GM18517 (cell line): Measurements from ENCODE around the gene AGBL2.
"Not testable (repeated sequence)": the region's sequence is repeated elsewhere in the genome, so short reads cannot be mapped to it uniquely, and the experiment has no call there.

Experiments used
- ATAC-seq: cut with Tn5 transposase; IDR thresholded peaks from one replicate; pipeline ENCODE4 v1.9.1; 2021; ENCODE audit warnings: mild to moderate bottlenecking, moderate library complexity; ENCODE audit not compliant: unreplicated experiment

Gene AGBL2

DNA sequence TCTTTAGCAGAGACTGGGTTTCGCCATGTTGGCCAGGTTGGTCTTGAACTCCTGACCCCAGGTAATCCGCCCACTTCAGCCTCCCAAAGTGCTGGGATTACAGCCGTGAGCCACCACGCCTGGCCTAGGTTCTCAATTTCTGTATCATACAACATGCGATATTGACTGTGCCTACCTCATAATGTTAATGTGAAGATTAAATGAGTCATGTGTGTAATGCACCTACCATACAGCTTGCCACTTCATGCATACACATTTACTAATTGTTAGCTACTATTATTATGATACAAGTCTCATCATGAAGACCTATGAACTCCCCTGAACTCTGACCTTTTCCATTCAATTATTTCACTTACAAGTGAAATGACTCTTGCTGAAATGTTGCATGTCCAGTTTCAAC, 25.7 kb downstream of the AGBL2 start:
- no peak for ATAC-seq

GRCh38 chr11:47688991-47689390, 26.2 kb downstream of the AGBL2 start:
- no peak for ATAC-seq

GRCh38 chr11:47688111-47688510, 27.1 kb downstream of the AGBL2 start:
- ATAC-seq: no peak

GRCh38 chr11:47686704-47687103, 28.5 kb downstream of the AGBL2 start:
- not testable (repeated sequence) for ATAC-seq

DNA sequence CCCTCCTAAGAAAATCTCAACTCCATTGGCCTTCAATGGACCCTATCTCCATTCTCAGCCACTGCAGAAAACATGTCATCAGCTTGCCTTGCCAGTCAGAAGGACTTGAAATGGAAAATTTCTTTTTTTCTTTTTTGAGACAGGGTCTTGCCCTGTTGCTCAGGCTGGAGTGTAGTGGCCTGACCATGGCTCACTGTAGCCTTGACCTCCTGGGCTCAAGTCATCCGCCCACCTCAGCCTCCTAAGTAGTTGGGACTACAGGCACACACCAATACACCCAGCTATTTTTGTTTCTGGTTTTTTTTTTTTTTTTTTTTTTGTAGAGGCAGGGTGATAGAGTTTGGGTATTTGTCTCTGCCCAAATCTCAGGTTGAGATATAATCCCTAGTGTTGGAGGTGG, 29.0 kb downstream of the AGBL2 start:
- ATAC-seq: no peak

DNA sequence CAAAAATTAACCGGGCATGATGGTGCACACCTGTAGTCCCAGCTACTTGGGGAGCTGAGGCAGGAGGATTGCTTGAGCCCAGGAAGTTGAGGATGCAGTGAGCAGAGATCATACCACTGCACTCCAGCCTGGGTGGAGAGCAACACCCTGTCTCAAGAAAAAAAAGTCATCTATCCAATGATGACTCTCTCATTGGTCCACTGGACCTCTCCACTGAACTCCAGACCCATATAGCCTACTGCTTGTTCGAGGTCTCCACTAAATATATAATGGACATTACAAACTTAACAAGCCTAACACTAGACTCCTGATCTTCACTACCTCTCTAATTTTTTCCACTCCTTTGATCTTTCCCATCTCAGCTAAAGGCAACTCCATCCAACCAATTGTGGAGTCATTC, 39.3 kb downstream of the AGBL2 start:
- no peak for ATAC-seq

DNA sequence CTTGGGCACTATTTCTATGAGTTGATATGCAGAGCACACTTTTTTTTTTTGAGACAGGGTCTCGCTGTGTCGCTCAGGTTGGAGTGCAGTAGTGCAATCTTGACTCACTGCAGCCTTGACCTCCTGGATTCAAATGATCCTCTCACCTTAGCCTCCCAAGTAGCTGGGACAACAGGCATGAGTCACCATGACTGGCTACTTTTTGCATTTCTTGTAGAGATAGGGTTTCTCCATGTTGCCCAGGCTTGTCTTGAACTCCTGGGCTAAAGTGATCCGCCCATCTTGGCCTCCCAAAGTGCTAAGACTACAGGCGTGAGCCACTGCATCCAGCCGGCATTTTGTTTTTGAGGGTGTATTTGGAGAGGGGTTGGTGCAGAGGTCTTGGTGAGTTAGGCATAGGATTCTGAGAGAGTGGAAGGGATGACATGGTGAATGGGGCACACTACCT, 42.9 kb downstream of the AGBL2 start:
- no peak for ATAC-seq

GRCh38 chr11:47669856-47670255, 45.3 kb downstream of the AGBL2 start:
- no peak for ATAC-seq

DNA sequence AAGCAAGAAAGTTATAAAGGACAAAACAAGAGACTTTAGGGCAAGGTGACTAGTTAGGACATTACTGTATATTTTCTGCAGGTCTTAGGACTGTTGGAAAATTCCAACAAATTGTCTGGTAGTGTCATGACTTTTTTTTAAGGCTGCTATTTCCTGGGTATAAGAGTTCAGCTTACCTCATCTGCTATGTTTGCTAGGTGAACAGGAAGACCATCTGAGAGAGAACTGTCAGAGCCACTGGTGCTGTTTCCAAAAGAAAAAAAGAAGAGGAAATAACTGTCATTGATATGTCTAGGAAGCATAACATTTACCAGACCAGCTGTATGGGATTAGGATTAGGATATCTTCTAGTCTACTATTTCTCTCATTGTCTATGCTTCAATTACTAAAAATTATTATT, 46.5 kb downstream of the AGBL2 start:
- ATAC-seq: no peak

DNA sequence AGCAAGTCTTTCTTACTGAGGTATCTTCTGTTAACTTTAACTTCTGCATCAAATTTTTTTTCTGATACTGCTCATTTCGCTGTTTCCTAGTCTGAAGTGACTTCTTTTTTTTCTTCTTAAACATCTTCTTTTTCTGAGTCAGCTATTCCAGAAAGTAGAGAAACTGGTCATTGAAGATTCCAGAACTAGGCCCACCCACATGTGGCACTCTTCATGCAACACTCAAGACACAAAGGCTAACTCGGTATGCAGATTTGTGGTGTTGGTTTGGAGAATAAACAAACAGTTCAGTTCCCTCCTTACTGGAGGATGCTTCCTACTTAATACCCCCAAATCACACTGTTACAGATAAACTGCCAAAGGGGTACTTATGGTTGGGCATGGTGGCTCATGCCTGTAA, 47.6 kb downstream of the AGBL2 start:
- no peak for ATAC-seq

GRCh38 chr11:47667135-47667534, 48.0 kb downstream of the AGBL2 start:
- ATAC-seq: no peak

GRCh38 chr11:47664936-47665335, 50.2 kb downstream of the AGBL2 start:
- not testable (repeated sequence) for ATAC-seq

DNA sequence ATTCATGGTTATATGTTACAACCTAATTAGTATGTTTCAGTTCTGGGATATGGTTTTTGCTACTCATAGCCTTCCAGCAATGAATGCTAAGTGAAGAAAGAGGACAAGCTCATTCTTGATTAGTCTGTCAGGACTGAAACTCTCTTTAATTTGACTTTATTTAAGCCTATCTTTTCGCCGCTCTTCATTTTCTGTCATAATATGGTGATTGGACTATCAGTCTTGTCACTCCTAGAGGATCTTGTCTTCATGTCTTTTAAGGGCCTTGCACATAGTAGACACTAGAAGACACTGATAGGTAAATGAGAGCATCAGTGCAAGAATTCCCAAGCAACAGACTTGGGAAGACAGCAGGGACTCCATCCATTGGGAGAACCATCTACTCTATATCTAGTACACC, 53.9 kb downstream of the AGBL2 start:
- ATAC-seq: no peak

DNA sequence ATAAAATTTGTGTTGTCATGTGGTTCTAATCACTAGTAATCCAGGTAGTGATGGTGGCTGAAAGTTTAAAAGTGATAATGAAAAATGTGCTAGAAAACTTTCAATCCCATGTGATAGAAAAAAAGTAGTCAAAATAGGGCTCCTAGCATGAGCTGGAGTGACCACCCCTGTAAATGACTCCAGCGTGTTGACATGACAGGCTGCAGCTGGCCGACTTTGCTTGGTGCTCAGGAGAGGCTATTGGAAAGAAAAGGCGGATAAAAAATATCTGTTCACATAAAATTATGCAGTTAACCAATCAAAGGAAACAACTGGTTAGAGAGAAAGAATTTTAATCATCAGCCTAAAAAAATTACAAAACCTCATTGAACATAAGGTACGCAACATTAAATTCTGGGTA, 55.9 kb downstream of the AGBL2 start:
- ATAC-seq: no peak

- ATAC-seq: no peak
These were observed 58.8 kb downstream of the AGBL2 start for GRCh38 chr11:47656260-47656885.

- no peak for ATAC-seq
These were observed 63.2 kb downstream of the AGBL2 start for GRCh38 chr11:47651818-47652469.

DNA sequence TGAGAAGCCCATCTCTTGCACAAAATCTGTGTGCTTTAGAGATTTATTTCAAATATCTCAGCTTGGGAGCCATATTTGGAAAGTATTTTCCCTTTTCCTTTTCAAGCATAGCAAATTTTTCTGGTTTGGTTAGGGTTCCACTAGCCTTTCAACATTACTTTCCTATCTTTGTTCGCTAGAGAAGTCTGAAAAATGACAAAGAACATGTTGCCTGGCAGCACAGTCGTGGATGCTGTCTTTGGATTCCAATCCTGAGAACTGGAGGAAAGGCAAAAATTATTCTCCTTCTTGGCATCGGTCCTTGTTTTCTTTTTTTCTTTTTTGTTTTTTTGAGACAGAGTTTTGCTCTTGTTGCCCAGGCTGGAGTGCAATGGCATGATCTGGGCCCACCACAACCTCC, 65.9 kb downstream of the AGBL2 start:
- no peak for ATAC-seq

- ATAC-seq: no peak
These were observed 69.2 kb downstream of the AGBL2 start for GRCh38 chr11:47646019-47646418.

GRCh38 chr11:47645500-47645899, 69.7 kb downstream of the AGBL2 start:
- ATAC-seq: no peak

GRCh38 chr11:47642099-47642855, 72.9 kb downstream of the AGBL2 start, which contains the start of gene MTCH2:
Gene MTCH2, minus strand, starts transcription at chr11:47642559. Its CDS starts 94 bp downstream, at chr11:47642465.
- ATAC-seq: peak; percentile 92

DNA sequence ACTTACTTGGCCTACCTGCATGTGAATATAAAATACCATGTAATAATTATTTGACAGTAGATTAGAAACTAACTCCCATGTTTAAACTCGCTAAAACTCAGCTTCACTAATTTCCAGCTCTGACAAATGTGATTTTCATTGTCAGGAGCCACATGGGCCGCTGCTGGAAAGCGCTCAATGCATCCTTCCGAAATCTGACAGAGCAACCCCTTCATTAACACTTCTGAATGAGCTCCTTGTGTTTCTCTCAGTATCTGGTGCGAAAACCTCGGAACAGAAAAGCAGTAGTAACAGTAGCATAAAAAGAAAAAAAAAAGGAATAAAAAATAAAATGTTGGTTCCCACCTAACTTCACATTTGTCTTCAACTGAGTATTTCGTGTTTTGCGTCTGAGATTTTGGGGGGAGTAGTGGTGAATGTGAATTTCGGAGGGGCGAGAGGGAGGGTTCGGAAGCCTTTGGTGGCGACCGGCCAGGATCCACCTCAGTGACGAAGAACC, 73.5 kb downstream of the AGBL2 start:
- peak; percentile 31 for ATAC-seq

DNA sequence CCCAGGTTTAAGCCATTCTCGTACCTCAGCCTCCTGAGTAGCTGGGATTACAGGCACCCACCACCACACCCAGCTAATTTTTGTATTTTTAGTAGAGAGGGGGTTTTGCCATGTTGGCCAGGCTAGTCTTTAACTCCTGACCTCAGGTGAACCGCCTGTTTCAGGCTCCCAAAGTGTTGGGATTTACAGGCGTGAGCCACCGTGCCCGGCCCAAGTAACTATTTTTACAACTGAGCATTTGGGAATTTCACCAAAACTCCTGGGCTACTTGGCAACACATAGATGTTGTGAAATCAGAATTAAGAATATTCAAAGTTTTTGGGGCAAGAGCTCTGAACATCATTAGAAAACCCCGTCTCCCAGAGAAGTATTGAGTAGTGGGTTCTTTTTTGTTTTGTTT, 74.7 kb downstream of the AGBL2 start:
- not testable (repeated sequence) for ATAC-seq
